Esophagus squamous epithelium (tissue), 4 donors: Measurements from ENCODE around the gene SYDE2.

Experiments used
- CTCF ChIP-seq, 6 experiments: fragments of 450-650 bp in 4 of 6; fragments of 200-600 bp in 2 of 6; sonication (generic) in 2 of 6; IDR thresholded peaks; one replicate each; pipeline ENCODE4 v1.5.1; 2016 to 2019; ENCODE audit warnings: antibody characterized with exemption in 6 of 6, mild to moderate bottlenecking in 4 of 6, moderate library complexity in 4 of 6
- POLR2A ChIP-seq, 4 donors: fragments of 450-650 bp; IDR thresholded peaks; one replicate each; pipeline ENCODE4 v1.6.1; 2017; ENCODE audit warnings: antibody characterized with exemption in 4 of 4, mild to moderate bottlenecking in 4 of 4, moderate library complexity in 3 of 4

GRCh38 chr1:85189120-85189519, 11.7 kb downstream of the SYDE2 start:
- TF ChIP-seq CTCF (IDR thresholded peaks at IDR 0.05) (no peak), POLR2A (IDR thresholded peaks at IDR 0.05) (no peak)
